GM21381 (cell line): ENCODE measurements around the gene COL1A1.

Experiments used
- ATAC-seq: cut with Tn5 transposase; IDR thresholded peaks from one replicate; pipeline ENCODE4 v1.9.1; 2021; ENCODE audit warnings: mild to moderate bottlenecking, moderate library complexity; ENCODE audit not compliant: unreplicated experiment

The COL1A1 gene

DNA sequence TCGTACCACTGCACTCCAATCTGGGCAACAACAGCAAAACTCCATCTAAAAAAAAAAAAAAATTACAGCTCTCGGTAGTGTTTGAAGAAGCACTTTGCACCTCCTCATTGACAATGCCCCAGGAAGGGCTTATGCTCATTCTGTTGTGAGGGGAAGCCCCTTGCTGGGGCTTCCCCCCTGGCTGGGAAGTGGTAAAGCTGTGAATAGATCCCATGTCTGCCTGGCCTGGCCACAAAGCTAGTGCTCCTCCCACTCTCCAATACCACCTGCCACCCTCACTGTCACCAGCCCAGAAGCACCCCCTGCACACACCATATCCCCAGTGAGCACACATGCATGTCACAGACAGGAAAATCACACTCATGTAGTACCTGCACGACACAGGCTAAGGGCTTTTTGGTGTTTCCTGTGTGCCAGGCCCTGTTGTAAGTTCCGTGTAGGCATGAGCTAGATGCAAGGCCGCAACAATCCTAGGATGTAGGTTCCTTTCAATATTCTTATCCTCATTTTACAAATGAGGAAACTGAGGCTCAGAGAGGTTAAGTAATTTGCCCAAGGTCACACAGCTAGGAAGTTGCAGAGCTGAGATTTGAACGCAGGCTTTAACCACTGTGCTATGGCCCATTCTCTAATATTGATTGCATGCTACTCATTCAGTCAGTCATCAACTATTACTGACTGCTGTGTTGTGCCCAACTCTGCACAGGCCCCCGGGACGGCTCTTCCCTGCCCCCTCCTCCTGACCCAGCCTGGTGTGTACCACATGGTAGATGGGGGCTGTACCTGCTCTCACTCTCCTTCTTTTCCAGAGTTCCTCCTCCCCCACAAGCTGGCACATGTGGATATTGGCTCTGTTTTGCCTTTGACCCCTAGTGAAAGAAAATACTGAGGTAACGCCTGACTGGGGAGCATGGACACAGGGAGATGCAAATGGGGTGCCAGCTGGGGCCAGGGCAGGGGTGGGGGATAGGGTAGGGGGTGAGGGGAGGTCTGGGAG, 11.9 kb upstream of the COL1A1 start:
- ATAC-seq, result peak; percentile 84

GRCh38 chr17:50212121-50212843, 10.9 kb upstream of the COL1A1 start:
- no peak for ATAC-seq

DNA sequence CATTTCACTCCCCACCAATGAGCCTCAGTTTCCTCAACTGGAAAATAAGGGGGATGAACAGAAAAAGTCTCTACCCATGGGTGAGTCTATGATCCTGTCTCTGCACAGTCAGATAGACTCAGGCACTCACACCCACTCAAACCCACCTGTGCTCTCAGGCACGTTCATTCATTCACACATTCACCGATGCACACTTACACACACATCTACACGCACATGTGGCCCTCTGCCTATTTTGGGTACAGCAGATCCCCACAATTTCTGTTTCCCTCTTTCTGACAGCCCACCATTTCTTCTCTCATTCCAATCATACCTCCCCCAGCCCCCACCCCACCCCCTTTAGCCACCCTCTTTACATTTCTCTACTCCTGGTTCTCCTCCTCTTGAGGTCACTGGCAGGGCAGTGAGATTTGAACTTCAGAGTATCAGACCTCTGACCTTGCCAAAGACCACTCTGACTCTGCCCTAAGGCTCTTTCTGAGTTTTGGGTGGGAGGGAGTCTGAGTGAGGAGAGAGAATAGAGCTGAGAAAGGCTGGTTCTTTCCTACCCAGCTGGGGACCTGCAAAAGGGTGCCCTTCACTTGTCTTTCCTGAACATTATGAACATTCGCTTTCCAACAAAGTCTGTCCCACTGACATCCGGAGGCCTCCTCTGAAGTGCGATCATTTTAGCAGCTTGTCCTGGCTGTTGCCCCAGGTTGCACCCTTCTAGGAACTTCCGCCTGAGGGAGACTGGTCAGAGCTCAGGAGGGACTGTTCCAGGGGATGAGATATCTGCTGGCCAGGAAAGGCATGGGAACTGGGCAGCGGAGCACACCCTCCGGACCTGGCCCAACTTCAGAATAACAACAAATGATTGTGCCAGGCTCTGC, 10.1 kb upstream of the COL1A1 start:
- no peak for ATAC-seq

DNA sequence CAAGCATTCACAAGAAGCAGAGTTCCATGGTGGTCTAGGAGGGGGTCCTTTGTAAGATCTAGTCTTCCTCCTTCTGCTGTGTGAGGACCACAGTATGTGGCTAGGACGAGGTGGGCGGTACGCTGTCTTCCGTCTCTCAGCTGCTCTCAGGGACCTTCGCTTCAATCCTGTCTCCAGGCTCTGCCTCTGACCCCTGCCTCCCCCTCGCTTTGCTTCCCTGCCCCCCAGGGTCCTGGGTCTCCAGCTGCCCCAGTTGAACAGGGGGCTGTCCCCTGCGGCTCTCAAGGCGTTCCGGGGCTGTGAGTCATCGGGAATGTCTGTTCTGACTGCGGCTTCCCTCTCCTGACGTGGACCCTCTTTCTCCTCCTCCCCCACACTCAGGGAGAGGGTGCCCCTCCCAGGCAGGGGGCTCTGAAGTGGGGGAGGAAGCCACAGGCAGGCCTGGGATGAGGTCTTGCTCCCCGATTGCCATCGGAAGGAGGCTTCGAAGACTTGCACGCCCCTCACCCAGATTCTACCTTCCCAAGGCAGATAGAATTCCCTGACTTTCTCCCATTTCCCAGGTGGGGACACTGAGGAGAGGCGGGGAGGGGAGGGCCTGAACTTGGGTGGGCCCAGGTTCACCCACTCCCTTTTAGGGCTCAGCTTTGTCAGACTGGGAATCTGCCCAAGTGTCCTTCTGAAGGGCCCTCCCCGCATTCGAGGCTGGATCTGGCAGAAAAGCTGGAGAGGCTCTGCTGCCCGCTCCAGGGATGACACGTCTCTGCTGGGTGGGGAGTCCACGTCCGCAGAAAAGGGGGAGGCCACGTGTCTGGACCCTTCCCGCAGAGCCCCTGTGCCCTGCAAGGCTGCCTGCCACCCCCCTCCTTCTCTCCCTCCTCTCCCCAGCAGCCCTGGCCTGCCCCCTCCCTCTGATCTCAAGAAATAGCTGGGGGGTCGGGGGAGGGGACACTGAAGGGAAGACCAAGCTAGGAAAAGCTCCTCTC, 9.1 kb upstream of the COL1A1 start:
- ATAC-seq, result no peak

- no peak for ATAC-seq
Measured at GRCh38 chr17:50209472-50210239, 8.2 kb upstream of the COL1A1 start.

- no peak for ATAC-seq
Measured at GRCh38 chr17:50209133-50209471, 7.7 kb upstream of the COL1A1 start.

- ATAC-seq, result no peak
Measured at GRCh38 chr17:50208611-50209061, 7.2 kb upstream of the COL1A1 start.

- no peak for ATAC-seq
Measured at GRCh38 chr17:50207792-50208567, 6.5 kb upstream of the COL1A1 start.

GRCh38 chr17:50207315-50207714, 5.9 kb upstream of the COL1A1 start:
- no peak for ATAC-seq

DNA sequence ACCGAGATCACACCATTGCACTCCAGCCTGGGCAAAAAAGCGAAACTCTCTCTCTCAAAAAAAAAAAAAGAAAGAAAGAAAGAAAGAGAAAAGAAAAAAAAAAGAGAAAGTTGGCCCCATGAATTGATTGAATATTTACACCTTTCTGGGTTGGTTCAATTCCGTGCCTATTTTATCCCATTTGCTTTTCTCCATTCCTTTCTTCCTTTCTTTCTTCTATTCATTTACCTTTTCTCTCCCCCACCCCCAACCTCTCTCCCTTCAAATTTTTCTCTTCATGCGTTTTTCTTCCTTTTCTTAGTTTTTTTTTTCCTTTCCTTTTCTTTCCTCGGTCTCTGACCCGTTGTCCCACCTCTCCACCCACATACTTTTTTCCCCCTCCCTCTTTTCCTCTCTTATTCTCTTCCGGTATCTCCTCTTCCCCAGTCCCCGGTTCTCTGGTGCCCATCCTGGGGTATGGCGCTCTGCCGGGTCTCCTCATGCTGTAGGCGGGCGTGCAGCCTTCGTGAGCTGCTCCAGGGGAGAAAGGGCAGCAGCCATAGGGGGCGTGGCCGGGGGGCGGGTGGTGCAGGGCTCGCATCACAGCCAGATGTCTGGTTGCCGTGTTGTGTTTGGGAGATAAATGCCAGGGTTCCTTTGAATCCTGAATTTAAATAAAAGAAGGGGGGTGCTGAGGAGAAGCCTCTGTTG, 5.3 kb upstream of the COL1A1 start:
- no peak for ATAC-seq

- ATAC-seq, result no peak
Measured at GRCh38 chr17:50205963-50206505, 4.6 kb upstream of the COL1A1 start.

GRCh38 chr17:50205111-50205962, 3.9 kb upstream of the COL1A1 start:
- no peak for ATAC-seq

DNA sequence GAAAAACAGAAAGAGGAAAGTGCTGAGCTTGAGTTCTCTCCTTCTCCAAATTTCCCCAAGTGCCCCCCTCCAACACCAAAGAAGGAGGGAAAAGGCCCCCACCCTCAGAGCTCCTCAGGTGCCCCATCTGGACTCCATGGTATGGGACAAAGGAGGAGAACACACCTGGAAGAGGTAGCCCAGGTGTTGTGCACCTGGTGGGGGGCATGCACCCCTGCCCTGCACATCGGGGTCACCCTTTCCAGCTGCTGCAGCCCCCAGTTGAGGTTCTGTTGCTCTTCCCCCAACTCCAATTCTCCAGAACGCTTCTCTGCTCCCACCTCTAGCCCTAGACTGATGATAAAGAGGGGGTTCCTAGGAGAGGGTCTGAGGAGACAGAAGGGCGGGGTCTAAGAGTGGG, 3.0 kb upstream of the COL1A1 start:
- no peak for ATAC-seq

DNA sequence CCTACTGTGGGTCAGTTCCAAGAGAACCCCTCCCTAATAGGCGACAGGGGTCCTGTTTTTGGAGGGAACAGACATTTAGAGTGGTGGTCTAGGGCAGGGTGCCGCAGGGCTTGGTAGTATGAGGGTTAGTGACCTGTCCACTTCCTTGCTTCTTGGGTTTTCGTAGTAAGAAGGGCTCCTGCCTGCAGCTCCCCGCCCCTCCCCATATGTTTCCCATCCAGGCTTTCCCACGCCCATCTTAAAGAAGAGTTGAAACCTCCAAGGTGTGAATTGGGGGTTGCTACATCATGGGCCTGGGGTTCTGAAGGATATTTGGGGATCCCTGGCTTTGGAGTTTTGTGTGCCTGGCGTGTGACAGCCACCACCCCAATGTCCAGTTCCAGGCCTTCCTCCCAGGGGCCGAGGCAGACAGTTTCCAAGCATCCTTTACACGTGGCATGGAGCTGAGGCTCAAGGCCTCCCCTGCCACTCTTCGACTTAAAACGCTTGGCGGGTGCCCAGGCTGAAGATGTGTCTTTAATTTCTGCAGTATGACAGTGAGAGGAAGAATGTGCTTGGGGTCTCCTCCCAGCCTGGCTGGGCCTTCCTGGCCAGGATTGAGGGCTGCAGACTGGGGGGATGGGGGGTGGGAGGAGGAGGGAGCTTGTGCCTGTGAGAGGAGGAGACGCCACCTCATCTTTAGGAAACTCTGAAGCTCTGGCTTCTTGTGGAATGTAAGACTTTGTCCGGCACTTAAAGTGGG, 2.3 kb upstream of the COL1A1 start:
- no peak for ATAC-seq

DNA sequence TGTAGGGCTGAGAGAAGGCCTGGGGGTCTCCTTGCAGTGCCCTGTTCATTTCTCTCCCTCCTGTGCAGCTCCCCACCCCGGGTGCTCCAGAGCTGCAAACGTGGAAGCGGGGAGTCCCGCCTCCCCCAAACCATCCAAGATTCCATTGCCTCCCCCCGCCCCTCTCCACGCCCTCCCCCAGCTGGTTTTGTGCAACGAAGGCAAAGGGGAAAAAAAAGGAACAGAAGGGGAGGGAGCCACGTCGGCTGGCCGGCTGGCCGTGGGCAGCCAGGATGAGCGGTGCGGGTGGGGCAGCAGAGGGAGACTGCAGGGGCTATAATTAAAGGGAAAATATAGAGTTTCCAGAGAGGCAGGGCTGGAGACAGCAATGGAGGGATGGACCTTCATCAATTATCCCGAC, 1.7 kb upstream of the COL1A1 start:
- no peak for ATAC-seq
